SKM-1 treated with dmso at 0.1 percent for 144 hours (cell line): ENCODE data around the gene POLRMT.
A peak's percentile ranks its signal among the peaks of the same experiment; 100 is the strongest.
"Not testable (repeated sequence)": the region's sequence is repeated elsewhere in the genome, so short reads cannot be mapped to it uniquely, and the experiment has no call there.

ENCODE experiments used
- DNase-seq: peaks from one replicate; lab custom pipeline; 2025; ENCODE audit not compliant: unreplicated experiment; lab: John Stamatoyannopoulos, UW

POLRMT gene

DNA sequence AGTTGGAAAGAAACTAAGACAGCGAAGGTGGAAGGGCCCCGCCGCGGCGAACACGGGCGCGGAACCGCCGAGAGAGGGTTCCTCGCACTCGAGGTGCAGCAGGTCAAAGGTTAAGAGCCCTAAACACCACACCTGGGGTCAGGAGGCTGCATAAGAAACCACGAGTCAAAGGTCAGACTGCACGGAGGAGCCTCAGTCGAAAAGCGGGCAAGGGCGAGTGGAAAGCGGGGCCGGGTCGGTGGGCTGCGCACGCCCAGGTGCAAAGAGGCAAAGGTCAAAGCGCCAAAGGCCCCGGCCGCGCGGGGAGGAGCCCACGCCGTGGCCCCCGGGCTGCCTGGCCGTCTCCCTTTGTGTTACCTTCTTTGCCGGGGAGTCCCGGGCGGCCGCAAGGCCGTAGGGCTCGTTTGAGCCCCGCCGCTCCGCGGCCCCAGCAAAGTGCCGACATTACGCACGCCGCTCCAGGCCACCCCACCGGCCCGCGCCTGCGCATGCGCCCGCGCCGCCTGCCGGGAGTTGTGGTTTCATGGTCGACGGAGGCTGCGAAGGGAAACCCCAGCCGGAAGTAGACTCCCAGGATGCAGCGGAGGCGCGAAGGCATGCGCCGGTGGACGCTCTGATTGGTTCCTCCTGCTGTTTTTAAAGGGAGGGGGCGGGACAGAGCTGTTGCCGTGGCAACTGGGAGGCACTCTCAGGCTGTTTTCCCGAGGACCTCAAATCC, at the start of gene POLRMT:
TSS of gene POLRMT (minus strand) at position 470 of the 718 bp plus-strand sequence. CDS start at position 445, 25 bp downstream.
- DNase-seq: peak; percentile 89

DNA sequence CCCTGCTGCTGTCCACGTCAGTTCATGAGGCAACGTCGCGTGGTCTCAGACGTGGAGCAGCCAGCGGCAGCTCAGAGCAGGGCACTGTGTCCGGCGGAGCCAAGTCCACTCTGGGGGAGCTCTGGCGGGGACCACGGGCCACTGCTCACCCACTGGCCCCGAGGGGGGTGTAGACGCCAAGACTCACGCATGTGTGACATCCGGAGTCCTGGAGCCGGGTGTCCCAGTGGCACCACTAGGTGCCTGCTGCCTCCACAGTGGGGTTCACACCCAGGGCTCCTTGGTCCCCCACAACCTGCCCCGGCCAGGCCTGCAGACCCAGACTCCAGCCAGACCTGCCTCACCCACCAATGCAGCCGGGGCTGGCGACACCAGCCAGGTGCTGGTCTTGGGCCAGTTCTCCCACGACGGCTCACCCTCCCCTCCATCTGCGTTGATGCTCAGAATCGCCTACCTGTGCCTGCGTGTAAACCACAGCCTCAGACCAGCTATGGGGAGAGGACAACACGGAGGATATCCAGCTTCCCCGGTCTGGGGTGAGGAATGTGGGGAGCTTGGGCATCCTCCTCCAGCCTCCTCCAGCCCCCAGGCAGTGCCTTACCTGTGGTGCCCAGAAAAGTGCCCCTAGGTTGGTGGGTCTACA, 49.5 kb upstream of the POLRMT start:
- DNase-seq: no peak

DNA sequence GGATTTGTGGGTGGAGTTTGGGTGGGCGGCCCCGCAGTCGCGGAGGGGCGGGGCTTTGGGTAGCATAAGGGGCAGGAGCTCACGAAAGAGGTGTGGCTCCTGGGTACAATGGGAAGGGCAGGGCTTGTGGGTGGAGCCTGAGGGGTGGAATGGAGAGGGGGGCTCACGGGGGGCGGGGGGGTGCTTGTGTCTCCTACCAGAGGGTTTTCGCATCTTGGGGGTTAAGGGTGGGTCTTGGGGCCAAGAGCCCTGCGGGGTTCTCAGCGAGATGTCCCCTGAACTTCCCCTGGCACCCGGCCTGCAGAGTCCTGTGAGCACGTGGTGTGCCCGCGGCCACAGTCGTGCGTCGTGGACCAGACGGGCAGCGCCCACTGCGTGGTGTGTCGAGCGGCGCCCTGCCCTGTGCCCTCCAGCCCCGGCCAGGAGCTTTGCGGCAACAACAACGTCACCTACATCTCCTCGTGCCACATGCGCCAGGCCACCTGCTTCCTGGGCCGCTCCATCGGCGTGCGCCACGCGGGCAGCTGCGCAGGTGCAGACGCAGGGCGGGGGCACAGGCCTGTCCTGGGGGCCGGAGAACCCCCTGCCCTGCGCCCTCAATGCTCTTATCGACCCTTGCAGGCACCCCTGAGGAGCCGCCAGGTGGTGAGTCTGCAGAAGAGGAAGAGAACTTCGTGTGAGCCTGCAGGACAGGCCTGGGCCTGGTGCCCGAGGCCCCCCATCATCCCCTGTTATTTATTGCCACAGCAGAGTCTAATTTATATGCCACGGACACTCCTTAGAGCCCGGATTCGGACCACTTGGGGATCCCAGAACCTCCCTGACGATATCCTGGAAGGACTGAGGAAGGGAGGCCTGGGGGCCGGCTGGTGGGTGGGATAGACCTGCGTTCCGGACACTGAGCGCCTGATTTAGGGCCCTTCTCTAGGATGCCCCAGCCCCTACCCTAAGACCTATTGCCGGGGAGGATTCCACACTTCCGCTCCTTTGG, 48.0 kb upstream of the POLRMT start:
- DNase-seq: no peak

DNA sequence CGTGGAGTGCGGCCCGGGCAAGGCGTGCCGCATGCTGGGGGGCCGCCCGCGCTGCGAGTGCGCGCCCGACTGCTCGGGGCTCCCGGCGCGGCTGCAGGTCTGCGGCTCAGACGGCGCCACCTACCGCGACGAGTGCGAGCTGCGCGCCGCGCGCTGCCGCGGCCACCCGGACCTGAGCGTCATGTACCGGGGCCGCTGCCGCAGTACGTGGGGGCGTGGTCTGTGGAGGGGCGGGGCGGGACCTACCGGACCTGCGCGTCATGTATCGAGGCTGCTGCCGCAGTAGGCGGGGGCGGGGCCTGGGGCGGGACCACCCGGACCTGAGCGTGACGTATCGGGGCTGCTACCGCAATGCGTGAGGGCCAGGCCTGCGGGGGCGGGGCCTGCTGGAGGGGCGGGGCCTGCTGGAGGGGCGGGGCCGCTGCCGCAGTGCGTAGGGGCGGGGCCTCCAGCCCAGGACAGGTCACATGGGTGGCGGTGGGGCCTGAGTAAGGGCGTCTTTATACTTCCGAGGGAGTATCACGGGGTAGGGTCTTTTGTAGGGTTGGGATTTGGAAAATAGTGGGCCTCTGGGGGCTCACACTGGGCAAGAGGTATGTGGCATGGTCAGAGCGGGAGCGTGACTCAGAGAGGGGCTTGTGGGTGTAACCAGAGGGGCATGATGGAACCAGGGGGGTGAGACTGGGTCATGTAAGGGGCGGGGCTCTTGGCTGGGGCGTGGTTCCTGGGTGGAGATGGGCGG, 47.1 kb upstream of the POLRMT start:
- peak; percentile 98 for DNase-seq

DNA sequence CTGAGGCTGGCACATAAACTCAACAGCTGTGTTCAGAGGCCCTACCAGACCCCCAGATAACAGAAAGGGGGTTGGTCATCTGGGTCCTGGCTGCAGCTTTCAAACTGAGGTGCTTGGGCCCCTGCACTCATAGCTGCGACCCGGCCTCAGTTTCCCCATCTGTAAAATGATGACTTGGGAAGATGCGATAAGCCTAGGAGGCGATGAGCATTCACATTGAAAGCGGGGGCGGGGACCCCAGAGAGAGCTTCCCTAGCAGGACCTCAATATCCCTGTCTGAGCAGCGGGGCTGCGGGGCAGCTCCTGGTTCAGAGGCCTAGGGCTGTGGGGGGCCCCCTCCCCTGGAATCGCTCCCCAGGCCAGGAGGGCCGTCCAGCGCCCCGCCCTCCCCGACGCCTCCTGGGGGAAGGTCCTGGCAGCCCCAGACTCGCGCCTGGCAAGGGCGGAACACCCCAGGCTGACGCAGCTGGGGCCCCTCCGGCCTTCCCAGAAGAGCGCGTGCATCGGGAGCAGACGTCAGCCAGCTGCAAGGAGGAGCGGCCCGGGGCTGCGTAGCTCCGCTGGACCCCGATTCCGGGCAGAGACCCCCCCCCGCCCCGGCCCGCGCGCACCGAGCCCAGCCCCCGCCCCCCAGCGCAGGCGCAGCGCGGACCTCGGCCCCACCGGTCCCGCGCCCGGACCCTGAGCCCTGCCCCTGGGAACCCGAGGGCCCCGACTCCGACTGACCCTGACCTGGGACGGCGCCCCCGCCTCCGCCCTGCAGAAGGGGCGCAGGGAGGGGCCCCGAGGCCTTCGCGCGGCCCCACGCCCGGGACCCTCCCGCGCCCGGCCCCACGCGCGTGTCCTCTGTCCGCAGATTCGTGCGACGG, 46.3 kb upstream of the POLRMT start:
- DNase-seq: no peak

DNA sequence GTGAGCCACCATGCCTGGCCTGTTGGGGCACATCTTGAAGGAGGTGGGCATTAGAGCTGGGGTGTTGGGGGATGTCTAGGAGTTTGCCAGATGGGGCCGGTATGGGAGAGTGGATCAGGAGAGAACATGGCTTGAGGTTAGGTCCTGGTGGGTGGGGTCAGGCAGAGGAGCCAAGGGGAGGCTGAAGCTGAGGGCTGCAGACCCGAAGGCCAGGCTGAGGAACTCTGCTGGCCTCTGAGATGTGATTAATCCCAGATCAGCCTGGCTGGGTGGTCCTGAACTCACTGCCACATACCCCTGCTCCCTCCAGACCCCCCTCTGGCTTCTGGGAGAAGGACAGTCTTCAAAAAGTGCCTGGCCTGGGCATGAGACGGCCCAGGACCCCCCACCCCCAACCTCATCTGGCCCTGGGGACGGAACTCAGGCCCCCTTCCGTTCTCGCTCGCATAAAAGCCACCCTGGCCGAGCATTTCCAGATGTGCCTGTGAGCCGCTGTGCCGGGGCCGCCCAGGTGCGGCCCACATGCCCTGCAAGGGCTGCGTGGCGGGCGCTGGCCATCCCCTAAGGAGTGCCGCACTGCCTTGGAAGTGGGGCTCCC, 45.6 kb upstream of the POLRMT start:
- no peak for DNase-seq

DNA sequence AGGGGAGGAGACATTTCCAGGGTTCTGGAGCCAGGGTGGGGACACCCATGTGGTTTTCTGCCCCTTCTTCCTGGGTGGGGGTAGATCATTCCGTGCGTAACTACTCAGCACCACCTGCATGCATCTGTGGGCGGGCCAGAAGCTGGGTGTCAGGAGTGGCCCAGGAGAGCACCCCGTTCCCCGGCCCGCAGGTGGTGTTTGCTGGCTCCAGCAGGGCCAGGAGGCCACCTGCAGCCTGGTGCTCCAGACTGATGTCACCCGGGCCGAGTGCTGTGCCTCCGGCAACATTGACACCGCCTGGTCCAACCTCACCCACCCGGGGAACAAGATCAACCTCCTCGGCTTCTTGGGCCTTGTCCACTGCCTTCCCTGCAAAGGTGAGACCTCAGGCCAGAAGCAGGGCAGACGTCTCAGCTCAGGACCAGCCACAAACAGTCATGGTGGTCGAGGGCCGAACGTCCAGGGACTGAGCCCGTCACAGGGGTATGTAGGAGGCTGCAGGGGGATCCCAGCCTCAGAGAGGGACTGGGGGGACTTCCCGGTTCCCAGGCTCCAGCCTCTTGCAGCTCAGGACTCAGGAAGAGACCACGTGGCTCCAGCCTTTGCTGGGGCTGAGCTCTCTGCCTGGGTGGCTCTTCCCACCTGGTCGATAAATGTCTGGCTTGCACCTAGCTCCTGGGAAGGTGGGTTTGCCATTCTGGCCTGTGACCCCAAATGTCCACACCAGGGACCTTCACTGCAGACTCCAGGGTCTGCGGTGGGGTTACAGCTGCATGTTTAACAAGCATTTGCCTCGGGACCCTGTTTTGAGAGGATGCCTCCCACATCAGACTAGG, 44.5 kb upstream of the POLRMT start:
- DNase-seq: no peak

DNA sequence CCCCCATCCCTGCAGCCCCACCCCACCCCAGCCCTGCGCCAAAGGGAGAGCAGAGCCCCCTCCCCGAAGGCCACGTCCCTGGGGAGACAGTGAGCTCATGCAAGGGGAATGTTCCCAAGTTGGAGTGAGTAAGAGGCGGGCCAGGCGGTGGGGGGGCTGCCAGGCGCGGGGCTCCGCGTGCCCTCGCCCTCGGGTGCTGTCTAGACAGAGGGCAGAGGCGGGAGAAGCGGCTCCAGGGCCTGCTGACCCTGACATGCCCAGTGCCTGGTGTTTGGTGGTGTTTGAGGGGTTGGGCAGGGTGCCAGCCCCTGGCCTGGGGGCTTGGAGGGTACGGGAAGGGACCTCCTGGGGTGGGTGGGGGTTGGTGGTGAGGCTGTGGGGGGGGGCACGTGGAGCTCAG, 43.9 kb upstream of the POLRMT start:
- no peak for DNase-seq

DNA sequence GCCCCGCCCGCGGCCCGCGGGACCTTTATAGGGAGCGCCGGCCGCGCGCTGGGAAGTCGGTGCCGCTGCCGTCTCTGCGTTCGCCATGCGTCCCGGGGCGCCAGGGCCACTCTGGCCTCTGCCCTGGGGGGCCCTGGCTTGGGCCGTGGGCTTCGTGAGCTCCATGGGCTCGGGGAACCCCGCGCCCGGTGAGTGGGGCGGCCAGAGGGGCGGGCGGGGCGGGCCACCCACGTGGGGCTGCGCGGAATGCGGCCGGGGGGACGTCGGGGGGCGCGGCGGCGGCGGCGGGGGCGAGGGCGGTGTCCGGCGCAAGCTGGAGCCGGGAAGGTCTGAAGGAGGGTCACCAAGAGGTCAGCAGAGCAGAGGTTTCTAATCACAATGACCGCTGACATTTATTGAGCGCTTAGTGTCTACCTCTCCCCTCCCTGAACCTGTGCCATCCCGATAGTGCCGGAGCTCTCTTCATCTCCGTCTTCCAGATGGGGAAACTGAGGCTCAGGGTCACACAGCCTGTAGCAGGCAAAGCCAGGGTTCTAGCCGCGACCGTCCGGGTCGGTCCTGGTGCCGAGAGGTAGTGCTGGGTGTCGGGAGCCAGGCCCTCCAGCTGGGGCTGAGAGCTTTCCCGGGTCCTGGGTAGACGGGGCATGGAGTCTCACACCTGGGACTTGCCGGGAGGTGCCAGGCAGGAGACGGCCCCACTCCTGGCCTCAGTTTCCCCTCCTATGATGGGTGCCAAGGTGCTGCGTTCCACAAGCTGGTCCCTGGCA, 43.2 kb upstream of the POLRMT start, which contains the start of gene FSTL3:
TSS of gene FSTL3 (plus strand) at position 54 of the 767 bp plus-strand sequence. CDS start at position 86, 32 bp downstream.
- DNase-seq: no peak

DNA sequence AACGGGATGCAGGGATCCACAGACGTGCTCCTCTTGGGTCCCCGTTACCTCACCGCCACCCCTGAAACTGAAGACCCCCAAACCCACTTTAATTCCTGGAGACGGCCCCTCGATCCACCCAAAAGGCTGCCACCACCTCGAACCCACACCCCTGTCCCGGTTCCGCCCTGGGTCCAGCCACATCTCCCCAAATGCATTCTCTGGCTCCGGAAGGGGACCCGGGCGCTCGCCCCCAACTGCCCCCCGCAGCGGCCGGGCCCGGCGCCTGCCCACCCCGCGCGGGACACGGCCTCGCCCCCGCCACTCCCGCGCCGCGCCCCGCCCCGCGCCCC, 42.6 kb upstream of the POLRMT start:
- no peak for DNase-seq

DNA sequence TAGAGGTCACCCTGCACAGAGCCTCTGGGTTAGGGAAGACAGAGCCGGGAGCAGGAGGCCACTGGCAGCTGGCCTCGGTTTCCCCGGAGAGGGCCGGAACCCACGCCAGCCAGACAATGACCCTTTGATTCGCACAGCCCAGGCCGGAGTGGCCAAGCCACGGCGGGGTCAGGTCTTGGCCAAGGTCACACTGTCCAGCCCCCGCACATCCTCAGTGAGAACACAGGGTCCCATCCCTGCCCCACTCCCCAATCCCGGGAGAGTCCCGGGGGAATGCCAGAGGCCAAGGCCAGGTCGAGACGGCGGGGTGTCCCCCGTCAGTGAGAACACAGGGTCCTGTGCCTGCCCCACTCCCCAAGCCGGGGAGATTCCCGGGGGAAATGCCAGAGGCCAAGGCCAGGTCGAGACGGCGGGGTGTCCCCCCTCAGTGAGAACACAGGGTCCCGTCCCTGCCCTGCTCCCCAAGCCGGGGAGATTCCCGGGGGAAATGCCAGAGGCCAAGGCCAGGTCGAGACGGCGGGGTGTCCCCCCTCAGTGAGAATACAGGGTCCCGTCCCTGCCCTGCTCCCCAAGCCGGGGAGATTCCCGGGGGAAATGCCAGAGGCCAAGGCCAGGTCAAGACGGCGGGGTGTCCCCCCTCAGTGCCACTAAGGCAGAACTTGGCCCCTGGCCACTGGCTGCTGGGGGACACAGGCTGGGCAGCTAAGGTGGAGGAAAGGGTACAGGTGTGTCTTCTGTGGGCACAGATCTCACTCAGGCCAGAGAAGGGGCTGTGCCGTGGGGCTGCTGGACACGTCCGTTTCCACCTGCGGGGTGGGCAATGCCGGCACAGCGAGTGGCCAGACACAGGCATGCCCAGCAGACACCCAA, 41.2 kb upstream of the POLRMT start:
- no peak for DNase-seq

DNA sequence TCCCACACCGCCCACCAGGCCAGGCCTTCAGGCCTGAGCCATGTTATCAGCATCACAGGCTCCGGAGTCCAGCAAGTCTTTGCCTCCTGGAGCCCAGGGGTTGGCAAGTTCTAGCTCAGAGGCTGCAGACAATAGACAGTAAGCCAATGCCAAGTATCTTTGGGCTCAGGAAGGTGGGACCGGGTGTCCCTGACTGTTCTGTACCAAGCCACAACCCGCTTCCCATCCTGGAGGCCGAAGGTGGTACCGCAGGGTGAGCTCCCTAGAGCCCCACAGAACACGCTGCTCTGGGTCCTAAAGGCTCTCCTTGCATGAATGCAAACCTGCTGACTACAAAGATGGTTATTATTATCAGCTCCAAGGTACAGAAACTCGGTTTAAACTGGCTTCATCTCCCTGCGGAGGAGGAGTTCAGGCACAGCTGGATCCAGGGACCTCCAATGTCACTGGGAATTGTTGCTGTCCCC, 37.3 kb upstream of the POLRMT start:
- no peak for DNase-seq

DNA sequence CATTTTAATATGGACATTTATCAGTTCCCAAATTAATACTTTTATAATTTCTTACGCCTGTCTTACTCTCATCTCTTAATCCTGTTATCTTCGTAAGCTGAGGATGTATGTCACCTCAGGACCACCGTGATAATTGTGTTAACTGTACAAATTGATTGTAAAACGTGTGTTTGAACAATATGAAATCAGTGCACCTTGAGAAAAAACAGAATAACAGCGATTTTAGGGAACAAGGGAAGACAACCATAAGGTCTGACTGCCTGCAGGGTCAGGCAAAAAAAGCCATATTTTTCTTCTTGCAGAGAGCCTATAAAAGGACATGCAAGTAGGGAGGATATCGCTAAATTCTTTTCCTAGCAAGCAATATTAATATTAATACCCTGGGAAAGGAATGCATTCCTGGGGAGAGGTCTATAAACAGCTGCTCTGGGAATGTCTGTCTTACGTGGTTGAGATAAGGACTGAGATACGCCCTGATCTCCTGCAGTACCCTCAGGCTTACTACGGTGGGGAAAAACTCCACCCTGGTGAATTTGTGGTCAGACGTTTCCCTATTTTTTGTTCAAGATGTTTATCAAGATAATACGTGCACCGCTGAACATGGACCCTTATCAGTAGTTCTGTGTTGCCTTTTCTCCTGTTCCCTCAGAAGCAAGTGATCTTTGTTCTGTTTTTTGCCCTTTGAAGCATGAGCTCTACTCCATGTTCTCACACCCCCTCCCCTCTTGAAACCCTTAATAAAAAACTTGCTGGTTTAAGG, 35.5 kb upstream of the POLRMT start:
- DNase-seq: not testable (repeated sequence)

DNA sequence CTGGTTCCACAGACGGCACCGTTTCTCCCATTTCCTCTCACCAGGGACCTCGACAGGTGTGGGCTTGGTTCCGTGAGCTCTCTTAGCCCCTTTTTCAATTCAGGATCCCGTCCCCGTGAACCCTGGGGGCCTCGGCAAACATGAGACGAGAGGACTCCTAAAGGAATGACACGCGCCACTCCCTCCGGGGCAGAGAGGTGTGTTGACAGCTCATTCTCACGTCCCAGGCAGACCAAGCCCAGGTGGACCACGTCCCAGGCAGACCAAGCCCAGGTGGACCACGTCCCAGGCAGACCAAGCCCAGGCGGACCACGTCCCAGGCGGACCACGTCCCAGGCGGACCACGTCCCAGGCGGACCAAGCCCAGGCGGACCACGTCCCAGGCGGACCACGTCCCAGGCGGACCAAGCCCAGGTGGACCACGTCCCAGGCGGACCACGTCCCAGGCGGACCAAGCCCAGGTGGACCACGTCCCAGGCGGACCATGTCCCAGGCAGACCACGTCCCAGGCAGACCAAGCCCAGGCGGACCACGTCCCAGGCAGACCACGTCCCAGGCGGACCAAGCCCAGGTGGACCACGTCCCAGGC, 33.7 kb upstream of the POLRMT start:
- not testable (repeated sequence) for DNase-seq

DNA sequence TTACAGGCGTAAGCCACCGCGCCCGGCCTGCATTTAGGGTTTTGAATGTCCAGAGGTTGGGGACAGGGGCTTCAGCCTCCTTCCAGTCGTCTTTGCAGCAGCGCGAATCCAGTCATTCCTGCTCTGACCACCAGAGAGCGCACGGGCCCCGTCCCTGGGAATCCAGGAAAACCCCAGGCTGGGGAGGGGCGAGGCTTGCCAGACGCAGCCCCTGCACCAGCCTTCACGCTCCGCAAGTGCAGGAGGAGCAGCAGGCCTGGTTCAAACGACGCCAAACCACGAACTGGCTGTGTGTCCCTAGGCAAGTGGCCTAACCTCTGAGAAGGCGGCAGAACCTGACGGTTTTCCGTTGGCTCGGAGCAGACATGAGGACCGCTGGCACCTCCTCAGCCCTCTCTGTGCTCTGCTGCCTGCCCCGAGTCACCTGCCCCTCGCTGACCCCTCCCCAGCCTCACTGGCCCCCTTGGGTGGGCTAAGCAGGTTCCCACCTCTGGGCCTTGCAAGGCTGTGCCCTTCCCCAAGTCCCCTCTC, 31.6 kb upstream of the POLRMT start:
- DNase-seq: peak; percentile 70
